Endometrium (tissue), 2 donors: ENCODE results near the gene C1orf198.

ENCODE experiments used
- FAIRE-seq: peaks from 2 replicates; lab custom pipeline; 2012; peaks lifted over from hg19 to GRCh38; lab: Jason Lieb, UNC
- donor health status: control.
- donor health status: control.

Gene C1orf198

DNA sequence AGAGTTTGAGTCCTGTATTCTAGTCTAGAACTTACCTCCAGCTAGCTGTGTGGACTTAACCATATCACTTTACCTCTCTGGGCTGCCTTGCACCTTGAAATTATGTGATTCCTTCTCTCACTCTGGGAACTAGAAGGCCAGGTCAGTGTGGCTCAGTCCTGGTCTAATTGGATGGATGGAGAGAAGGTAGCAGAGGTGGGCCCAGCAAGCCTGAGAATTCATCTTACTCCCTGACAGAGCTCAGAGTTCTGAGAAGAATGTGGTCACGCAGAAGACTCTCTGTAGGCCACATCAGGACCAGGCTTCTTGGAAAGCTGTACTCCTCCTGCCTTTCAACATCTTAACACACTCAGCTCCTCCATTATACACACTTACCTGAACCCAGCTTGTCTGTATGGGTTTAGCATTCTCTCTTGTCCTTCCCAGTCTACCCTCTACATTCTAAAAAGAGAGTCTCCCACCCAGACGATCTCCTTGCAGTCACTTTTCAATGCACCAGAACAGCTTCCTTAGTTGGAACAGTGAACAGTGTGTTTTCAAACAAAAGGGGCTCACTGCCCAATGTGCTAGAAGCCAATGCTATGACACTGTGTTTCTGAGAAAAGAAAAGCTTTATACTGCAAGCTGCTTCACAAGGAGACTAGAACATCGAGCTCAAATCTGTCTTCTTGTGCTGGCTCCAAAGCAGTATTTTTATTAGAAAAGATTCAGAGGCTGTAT lies 60.6 kb downstream of the C1orf198 start:
- no peak for FAIRE-seq

DNA sequence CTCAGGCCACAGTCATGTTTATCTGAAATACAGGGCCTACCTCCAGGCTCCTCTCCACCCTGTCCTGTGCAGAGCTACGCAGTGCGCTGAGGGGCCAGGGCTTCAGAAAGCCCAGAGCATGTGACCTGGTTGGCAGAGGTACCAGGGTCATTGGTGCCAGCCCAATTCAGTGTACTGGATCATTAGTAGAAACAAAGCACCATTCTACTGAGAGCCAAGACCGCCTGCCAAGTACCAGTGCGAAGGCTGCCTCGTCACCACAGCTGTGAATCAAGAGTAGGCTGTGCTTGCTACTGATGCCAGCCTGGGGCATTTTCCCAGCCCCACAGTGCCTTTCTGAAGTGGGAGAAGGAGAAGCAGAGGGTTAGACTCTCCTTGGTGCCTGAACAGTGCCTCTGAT lies 61.3 kb downstream of the C1orf198 start:
- no peak for FAIRE-seq

DNA sequence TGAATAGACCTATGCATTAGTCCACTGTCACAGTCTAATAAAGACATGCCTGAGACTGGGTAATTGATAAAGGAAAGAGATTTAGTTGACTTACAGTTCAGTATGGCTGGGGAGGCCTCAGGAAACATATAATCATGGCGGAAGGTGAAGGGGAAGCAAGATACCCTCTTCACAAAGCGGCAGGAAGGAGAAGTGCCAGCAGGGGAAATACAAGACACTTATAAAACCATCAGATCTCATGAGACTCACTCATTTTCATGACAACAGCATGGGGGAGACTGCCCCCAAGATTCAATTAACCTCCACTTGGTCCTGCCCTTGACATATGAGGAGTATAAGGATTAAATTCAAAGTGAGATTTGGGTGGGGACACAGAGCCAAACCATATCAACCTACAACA lies 61.8 kb downstream of the C1orf198 start:
- no peak for FAIRE-seq

DNA sequence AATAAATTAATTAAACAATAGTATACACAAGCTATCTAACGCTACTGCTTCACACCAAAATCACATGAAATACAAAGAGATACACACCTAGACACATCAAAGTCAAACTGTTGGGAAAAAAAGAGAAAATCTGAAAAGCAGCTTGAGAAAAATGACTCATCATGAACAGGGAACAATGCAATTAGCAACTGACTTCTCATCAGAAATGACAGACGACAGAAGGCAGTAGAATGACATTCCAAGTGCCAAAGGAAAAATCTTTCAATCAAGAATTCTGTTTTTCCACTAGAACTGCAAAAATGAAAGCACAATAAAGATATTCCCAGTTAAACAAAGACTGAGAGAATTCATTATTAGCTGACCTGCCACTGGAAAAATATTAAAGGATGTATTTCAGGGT lies 63.9 kb downstream of the C1orf198 start:
- no peak for FAIRE-seq

DNA sequence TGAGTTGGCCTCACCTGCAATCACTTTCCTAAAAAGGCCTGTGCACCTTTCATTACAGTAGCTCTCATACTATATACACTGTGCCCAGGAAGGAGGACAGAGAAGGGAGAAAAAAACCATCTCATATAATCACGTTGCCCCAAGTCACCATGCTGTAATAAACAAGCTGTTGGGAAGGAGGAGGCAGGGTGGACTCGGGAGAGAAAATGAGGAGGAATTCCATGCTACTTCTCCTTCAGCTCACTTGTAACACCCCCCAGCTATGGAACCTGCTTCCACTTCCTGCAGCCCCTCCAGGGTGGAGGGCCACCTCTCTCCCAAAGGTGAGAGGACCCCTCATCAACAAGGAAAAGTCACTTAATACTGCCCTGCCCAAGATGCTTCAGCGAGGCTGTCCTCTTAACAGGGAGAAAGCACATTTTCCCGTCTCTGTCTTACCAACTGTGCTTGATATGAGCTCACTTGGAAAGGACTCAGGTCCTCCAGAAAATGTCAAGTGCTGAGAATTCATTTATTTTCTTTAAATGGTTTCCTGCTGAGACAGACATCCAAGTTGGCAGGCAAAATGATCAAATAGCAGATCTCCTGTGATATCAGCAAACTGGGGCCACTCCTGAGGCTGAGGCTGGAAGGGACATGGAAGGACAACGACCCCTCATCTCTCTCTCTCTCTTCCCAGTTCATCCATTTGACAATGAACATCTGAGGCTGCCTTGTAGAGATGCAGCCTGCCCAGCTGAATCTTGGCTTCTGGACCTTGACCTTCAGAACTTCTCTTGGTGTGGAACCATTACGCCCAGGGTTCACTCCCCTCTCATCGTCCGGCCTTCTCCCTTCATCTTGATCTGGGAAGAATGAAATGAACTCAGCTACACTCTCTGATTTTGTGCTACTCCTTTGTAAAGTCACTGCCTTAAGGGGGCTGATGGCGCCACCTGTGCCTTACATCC lies 67.2 kb downstream of the C1orf198 start:
- FAIRE-seq, result no peak

DNA sequence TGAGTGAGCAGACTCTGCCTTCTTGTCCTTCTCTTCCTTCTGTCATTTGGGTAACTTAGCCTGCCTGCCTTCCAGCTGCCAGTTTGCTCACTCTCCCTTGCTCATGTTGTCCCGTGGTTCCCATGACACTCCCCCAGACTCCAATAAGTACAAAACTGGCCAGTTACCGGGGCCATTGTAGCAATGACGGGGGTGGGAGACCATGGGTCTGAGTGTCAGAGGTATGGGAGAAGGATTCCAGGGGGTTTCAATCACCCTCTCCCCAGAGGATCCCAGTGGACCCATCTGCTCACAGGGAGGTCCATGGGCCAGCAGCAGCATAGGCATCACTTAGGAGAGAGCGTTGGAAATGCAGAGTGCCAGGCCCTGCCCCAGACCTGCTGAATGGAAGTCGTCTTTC lies 69.8 kb downstream of the C1orf198 start:
- no peak for FAIRE-seq

DNA sequence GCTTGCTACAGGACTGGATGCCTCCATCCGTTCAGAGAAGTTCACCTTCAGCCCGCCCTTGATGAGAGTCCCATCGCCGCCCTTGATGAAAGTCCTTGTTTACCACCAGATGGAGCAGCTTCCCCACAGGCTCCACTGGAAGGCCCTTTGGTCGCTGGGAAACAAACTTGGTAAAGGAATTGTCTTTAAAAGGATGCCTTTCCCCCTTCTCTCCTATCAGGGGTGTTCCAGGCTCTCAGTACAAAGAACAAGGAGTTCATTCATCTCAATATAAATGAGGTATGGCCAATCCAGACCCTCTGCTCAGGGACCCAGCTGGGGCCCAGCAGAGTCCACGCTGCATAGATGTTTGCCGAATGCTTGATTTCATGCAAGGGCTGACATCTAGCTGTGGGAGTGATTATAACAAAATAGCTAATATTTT lies 70.4 kb downstream of the C1orf198 start:
- FAIRE-seq, result no peak

DNA sequence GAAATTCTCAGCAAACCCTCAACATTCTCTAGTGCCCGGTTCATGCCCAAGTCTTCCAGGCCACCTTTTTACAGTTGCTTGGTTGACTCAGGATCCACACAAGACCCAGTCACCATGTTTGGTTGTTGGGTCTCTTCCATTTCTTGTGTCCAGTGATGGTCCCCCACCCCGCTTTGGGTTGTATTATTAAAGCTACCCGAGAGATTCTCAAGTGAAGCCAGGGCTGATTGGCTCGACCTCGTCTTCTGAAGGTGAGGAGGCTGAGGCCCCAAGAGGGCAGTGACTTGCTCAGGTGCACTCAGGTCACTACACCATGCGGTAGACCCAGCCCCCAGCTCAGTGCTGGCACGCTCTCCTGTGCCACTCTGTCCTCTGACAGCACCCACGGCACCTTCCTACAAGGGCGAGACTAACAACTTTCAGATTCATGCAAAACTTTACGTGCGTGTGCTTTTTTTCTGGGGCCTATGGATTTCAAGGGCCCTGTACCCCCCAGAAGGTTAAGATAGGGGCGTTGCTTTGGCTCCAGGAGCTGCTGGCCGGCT lies 70.9 kb downstream of the C1orf198 start:
- no peak for FAIRE-seq

DNA sequence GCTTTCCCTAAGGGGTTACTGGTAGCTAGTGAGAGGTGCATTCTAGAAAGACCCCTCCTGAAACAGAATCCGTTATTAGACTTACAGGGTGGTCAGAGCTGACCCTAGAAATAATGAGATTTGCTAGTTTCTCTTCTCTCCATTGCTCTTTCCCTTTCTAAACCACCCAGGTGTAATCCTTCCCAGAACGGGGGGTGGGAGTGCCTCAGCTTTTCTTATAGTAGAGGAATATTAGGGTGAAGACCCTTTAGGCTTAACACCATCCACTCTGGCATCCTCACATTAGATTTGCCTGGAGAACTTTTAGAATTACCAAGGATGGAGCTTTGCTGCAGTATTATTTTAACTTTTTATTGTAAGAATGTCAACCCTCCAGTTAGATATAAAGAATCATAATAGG lies 71.7 kb downstream of the C1orf198 start:
- no peak for FAIRE-seq

DNA sequence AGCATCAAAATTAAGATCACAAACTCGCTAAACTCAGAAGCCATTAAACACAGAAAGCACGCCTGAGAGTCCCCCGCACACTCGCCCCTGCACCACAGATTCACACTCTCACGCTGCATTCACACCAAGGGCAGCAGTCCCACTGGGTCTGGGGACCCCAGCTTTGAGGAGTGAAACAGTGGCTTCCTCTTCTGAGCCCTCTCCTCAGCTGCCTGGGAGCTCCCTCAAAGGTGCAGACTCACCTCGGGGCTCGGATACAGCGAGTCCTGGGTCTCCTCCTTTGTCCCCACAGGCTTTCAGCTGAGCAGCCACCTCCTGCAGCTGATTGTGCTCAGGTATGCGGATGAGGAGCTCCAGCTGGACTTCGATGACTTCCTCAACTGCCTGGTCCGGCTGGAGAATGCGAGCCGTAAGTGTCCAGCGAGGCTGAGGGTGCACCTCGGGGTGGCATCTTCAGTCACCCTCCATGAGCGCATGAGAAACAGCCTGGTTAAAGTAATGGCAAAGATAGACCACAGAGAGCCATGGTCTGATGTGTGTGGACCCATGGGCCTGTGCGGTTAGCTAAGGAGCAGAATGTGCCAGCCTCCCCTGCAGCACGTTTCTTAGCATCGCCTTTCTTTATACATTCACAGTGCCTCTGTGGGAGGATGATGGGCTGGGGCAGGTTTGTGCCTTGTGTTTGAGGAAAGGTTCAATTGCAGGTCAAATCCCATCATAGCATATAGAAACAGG lies 73.3 kb downstream of the C1orf198 start:
- no peak for FAIRE-seq

DNA sequence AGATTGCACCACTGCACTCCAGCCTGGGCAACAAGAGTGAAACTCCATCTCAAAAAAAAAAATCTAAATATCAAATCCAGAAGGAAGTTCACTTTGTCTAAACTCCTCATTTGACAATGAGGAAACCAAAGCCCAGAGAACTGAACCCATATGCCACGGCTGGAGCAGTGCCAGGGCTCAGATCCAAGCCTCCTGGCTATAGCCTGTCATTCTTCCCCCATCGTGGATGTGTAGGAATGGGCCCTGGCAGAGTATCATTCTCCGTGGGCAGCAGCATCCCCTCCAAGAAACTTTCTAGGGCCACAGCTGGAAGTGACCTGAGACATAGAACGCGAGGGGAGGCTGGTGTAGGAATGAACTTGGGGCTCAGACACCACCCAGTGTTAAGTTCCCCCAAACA lies 73.9 kb downstream of the C1orf198 start:
- FAIRE-seq, result no peak

DNA sequence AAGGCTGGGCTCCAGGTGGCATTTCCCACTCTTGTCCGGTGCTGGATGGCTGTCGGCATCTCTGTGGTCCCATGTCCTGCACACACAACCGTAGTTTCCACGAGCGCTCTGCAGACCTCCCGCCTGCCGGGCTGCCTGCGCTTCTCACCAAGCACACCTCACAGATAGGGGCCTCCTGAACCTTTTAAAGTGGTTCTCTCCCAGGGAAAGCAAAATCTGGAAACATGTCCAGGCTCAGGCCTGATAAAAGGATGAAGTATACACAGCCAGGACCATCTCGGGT lies 74.9 kb downstream of the C1orf198 start:
- FAIRE-seq, result no peak

DNA sequence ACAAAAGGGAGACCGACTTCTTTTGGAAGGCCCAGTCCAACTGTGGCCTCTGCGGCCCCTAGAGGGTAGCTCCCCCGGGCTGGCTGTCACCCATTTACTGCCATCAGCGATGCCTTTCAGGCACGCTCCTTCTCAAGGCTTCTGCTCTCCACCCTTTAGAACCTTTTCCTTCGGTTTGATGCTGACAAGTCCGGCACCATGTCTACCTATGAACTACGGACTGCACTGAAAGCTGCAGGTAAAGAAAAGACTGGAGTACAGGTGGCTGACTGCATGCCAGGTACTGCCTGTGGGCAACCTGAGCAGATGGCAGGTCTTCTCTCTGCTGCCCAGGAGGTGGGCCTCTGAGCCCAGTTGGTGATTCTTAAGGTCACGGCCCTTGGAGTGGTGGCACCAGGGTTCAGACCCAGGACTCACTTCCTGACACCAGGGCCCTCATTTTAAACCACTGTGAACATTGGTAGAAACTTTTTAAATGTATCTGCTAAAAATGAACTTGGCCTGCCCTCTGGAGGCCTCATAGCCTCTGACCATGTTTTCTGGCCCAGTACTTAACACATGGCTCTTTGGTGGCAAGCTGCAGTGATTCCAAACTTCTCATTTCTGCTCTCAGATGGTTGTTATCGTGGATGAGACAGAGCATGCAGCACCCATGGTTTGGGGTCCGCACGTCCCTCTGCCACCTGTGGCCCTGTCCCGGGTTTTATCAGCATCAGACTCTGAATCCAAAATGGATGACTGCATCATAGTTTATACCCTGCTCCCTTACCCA lies 75.4 kb downstream of the C1orf198 start:
- FAIRE-seq, result no peak

DNA sequence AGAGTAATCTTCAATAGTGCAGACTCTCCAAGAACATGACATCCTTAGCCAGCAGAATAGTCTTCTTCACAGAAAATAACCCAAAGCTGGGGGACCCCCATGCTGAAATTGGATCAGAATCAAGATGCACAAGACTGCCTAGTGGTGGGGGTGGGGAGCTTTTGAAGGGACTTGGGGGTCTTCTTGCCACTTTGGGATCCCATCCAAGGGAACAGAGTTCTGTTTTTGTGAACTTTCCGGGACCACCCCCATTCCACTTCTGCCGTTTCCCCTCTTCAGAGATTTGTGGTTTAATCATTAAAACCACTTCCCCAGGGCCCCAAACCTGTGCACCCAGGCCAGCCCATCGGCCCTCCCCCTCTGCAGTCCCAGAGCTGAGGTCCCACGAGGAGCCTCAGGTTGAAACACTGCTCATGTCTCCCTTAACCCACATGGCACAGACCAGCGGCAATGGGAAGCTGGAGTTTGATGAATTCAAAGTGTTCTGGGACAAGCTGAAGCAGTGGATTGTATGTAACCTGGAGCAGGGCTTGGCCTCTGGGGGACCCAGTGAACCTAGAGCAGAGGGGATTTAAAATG lies 76.2 kb downstream of the C1orf198 start:
- FAIRE-seq, result no peak

DNA sequence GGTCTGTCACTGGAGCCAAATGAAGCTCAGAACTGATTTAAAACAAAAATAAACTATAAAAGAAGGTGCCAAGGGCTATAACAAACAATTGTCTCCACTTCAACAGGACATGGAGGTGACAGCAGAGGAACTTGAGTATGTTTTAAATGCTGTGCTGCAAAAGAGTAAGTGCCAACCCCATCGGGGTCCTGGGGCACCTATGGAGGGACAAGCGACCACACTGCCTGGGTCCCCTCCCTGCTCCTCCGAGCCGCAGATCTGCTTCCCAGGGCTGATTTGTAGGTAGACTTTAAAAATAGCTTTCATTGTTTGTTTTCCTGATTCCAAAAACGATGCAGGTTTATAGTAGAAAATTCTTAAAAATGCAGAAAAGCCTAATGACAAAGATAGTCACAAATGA lies 78.3 kb downstream of the C1orf198 start:
- FAIRE-seq, result no peak

DNA sequence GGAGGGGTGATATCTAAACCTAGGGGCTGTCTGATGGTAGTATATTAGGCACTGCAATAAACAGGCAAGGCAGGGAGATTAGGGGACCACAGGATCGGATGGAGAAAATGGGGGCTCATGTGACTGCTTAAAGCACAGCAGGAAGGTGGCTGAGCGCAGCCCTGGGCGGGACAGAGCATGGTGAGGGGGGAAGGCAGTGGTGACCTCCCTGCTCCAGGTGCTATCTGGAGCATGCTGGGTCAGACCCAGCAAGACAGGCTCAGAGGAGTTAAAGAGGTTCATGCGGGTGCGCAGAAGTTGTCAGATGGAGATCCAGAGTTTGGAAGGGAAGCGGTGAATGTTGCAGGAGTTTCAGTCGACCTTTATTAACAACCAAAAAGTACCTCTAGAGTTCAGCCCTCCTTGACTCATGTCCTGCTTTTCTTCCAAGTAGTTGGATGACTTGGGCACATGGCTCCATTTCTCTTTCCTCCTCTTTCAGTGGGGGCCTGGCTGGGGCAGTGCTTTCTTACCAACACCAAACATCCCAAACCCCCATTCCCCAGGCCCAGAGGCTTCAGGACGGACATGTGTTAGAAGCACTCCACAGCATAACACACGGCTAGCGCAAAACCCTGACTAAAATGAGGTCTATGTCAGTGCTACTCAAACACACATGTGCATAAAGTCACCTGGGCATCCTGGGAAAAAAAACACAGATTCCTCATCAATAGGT lies 79.6 kb downstream of the C1orf198 start:
- no peak for FAIRE-seq

DNA sequence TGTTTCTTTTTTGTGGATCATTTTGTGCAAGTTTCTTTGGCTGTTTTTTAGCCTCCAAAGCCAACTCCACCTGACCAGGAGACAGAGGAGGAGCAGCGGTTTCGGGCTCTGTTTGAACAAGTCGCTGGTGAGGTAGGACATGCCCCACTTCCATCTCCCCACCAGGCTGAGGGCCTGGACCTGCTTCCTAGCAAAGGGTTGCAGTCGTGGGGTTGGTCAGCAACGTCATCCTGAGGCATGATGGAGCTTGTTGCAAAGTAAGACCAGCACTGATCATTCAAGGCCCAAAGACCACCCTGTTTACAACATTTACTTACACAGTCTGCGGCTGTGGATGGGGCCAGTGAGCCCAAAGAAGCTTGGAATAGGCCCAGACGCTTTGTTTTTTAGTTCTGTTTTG lies 80.8 kb downstream of the C1orf198 start:
- FAIRE-seq, result no peak
